Spleen (tissue), 7 donors: Measurements from ENCODE around the gene NBEA.

ENCODE experiments used
- CTCF ChIP-seq, 11 experiments: fragments of 200-600 bp in 7 of 11; fragments of 450-650 bp in 4 of 11; sonication (generic) in 4 of 11; IDR thresholded peaks in 8 of 11; conservative IDR thresholded peaks in 3 of 11; 1 replicate in 7 of 11; 2 replicates in 4 of 11; pipeline versions ENCODE4 v1.4.0 to v1.8.0; 2016 to 2021; ENCODE audit warnings: antibody characterized with exemption in 11 of 11, inconsistent platforms in 4 of 11, mild to moderate bottlenecking in 1 of 11
- POLR2A ChIP-seq, 3 donors: fragments of 450-650 bp; IDR thresholded peaks; one replicate each; pipeline ENCODE4 v1.5.1; 2017; ENCODE audit warnings: antibody characterized with exemption in 3 of 3, mild to moderate bottlenecking in 1 of 3
- POLR2AphosphoS5 ChIP-seq, 3 donors: sonication (generic); formaldehyde crosslinking; IDR thresholded peaks; one replicate each; pipeline ENCODE4 v1.5.1; 2017; ENCODE audit warnings: antibody characterized with exemption in 3 of 3
- donor health status: DM: no; HTN: no; CAD: no; lungs with moderate emphysema.
- donor health status: DM: no; HTN: no; CAD: no.
- donor health status: DM: no; HTN: no; CAD: no.

DNA sequence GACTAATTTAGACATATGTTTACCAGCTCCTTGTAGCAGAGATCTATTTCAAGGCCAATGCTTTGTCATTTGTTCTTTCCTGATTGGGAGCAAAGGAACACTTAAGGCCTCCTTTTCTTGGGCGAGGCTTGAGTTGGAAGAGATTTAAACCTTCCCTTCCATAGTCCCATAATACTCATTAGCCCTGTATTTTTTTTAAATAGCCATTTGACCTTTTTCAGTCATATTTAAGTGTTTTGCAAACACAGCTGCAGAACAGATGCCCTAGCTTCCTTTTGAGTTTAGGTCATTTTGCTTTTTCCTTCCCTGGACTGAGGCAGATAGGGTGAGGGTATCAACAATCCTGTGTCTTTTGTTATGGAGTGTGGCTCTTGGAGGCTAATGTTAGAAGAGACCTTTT, 198.3 kb downstream of the NBEA start:
- no peak for TF ChIP-seq CTCF (IDR thresholded peaks at IDR 0.05 in 8 of 11, conservative IDR thresholded peaks at IDR 0.05 in 3 of 11)
- TF ChIP-seq POLR2A (IDR thresholded peaks at IDR 0.05), result no peak
- TF ChIP-seq POLR2AphosphoS5 (IDR thresholded peaks at IDR 0.05), result no peak
